Testis (tissue), 2 donors: ENCODE measurements around the gene GALNT15.

ENCODE experiments used
- CTCF ChIP-seq, 3 experiments: fragments of 450-650 bp in 2 of 3; fragments of 200-600 bp in 1 of 3; sonication (generic) in 1 of 3; IDR thresholded peaks; one replicate each; pipeline ENCODE4 v1.5.1; 2016 to 2019; ENCODE audit warnings: antibody characterized with exemption in 3 of 3, mild to moderate bottlenecking in 2 of 3, moderate library complexity in 1 of 3
- POLR2A ChIP-seq: fragments of 450-650 bp; IDR thresholded peaks from one replicate; pipeline ENCODE4 v1.6.1; 2017; ENCODE audit warnings: antibody characterized with exemption, mild to moderate bottlenecking, moderate library complexity

GRCh38 chr3:16227566-16227965 lies 53.1 kb downstream of the GALNT15 start:
- TF ChIP-seq CTCF (IDR thresholded peaks at IDR 0.05) (no peak), POLR2A (no peak)
